ENCODE results near the gene AHCY.
"Not testable (repeated sequence)": the region's sequence is repeated elsewhere in the genome, so short reads cannot be mapped to it uniquely, and the experiment has no call there.

DNA sequence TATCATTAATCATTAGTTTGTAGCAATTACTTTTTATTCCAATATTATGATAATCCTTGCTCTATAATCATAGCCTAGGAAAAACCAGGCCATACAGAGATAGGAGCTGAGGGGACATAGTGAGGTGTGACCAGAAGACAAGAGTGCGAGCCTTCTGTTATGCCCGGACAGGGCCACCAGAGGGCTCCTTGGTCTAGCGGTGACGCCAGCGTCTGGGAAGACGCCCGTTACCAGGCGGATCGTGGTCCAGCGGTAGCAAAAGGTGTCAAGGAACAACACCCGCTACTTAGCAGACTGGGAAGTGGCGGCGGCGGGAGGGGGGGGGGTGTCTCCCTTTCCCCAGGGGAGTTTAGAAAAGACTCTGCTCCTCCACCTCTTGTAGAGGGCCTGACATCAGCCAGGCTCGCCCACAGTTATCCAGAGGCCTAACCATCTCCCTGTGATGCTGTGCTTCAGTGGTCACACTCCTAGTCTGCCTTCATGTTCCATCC lies 4.8 kb downstream of the AHCY start:
- TF ChIP-seq CTCF (conservative IDR thresholded peaks at IDR 0.05; ENCODE audit: low read depth, low read length); EZH2 (IDR thresholded peaks at IDR 0.05; ENCODE audit: low read length, unreplicated experiment); EZH2phosphoT487 (IDR thresholded peaks at IDR 0.05; ENCODE audit: borderline replicate concordance, low read length): not testable (repeated sequence)

All from PC-3 (cell line).